HPDE6-E6E7 (cell line): ENCODE measurements around the gene HIF1AN.
A peak's percentile ranks its signal among the peaks of the same experiment; 100 is the strongest.

ENCODE experiments used
- DNase-seq: peaks from one replicate; pipeline ENCODE4 v3.0.0; 2011; ENCODE audit warnings: missing footprints; ENCODE audit errors: extremely low spot score

HIF1AN gene

DNA sequence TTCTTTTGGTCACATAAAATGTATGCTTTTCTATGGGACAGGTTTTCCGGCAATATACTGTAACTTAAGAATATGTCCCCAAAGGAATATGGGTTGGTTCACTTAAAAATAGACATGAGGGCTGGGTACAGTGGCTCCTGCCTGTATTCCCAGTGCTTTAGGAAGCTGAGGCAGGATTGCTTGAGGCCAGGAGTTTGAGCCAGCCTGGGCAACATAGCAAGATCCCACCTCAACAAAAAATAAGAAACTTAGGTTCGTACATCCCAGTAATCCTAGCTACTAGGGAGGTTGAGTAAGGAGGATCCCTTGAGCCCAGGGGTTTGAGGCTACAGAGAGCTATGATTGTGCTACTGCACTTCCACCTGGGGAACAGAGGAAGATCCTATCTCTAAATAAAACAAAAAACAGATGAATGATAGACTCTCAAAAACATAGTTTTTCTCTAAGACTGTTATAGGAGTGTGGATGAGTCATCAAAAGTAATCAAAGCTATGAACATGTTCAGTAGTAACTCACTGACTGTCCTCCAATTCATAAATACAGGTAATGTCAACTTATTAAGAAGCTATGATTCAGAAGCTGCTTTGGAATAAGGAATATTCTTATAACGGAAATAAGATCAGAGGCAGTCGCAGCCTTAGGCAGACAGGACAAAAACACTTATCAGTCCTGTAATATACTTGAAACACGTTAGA is 13.5 kb upstream of the HIF1AN start:
- DNase-seq = no peak

DNA sequence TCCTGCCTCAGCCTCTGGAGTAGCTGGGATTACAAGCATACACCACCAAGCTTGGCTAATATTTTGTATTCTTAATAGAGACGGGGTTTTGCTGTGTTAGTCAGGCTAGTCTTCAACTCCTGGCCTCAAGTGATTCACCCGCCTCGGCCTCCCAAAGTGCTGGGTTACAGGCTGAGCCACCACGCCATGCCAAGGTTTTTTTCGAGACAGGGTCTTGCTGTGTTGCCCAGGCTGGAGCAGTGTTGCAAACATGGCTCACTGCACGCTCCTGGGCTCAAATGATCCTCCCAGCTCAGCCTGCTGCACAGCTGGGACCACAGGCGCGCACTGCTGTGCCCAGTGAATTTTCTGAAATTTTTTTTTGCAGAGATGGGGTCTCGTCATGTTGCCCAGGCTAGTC is 12.8 kb upstream of the HIF1AN start:
- no peak for DNase-seq

DNA sequence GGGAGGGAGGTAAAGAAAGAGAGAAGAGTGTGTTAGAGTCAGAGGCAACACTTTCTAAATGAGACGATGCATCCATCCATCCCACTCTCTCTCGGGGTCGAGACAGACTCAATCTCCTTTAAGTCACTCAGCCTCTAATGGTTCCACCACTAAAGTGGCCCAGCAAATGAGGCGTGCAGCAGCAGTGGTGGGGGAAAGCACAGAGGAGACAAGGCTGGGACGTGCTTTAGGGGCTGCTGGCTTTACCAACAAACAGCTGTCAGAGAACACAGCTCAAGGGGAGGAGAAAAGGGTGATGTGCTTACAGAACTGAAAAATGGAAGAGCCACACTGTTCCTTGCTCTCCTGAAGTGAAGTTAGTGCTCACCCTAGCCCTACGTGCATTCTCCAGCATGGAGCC is 11.5 kb upstream of the HIF1AN start:
- no peak for DNase-seq

DNA sequence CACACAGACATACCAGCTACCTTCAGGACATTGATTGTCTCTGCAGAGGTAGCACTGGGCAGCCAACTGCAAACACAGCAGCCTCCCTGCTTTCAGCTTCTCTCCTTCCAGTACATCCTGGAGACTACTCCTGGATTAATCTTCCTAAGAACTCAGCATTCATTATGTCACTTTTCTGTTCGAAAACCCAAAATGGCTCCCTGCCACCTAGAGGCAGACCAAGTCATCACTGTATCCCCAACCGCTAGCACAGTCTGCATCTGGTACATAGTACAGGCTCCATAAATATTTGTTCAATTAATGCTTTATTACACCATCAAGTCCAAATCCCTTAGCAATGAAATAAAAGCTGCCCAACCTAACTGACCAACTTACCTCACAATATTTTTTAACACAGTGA is 11.1 kb upstream of the HIF1AN start:
- DNase-seq = no peak

DNA sequence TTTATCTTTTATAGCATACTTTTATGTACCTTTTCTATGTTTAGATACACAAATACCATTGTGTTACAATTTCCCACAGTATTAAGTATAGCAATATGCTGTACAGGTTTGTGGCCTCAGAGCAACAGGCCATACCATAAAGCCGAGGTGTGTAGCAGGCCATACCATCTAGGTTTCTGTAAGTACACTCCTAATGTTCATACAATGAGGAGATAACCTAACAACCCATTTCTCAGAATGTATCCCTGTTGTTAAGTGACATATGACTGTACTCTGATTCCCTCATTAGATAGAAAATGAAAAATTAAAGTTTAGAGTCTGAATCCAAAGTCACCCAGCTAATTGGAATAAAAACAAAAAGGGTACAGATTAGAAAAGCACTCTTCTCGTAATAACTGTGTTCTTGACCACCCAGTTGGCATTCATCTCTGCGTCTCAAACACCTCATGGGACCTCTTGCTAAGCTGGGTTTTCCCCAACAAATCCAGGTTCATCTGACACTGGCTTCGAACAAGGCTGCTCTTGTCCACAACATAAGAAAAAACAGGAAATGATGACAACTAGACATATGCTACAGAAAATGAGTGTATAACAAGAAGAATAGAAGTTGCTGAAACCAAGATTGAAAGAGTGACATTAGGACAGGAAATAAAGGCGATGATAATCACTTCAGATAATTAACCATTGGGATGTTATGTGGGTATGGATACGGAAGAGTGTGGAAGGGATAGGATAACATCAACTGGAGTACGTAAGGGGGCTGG is 7.4 kb upstream of the HIF1AN start:
- no peak for DNase-seq

DNA sequence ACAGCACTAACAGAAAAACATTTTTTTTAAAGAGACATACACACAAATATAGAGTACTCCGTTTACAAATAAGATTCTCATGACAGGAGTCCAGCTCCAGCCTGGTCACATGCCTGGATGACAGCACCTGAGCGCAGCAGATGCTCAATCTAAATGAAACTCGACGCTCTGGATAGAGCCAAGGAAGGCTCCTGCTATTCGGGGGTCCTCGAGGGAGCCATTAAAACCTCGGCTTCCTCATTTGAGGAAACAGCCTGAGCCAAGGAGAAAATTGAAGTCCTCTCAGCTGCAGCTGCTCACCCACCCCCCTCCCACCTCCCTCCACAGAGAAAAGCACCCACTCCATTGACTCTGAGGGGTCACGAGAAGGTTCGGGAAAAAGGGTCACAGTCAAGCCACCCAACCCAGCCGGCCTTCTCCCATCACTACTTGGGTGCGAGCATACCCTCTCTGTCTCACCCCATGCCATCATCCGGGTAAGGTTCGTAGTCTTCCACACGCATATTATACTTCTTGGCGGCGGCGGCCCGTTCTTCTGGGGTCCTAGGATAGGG is 6.7 kb upstream of the HIF1AN start:
- no peak for DNase-seq

DNA sequence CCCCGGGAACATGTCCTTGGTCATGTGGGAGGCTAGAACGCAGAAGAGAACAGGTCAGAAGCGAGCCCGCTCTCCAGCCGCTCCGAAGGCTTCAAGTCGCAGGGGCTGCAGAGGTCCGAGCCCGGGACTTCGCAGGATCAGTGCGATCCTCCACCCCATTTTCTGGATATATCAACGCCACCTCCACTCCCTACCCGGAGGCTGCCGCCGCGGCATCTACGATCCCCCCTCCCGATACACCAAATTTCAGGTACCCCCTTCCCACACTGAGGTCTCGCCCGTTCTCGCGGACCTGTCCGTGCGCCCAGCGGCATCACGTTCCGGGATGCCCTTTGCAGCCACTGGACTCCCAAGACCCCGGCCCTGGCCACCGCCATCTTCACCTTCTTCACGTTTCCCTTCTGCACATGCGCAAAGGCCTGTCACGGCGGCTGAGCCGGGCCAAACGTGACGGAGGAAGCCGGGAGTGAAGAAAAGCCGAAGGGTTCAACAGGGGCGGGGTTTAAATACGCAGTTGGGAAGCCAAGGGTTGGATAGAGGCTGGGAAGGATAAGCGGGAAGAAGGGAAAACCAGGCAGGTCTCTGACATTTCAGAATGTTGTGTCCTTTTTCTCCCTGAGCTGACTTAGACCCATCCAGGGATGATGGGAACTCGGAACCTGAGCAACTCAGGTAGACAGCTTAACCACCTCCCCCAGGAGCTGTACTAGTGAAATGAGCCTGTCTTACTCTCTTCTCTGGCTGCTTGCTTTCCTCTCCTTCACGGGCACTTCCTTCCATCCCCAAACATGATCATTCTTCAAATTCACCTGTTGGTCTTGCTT is 6.1 kb upstream of the HIF1AN start, which contains the start of gene NDUFB8:
NDUFB8 (minus strand) TSS at position 397 of the 824 bp plus-strand sequence; CDS start at position 377, 20 bp downstream.
- peak; percentile 77 for DNase-seq

DNA sequence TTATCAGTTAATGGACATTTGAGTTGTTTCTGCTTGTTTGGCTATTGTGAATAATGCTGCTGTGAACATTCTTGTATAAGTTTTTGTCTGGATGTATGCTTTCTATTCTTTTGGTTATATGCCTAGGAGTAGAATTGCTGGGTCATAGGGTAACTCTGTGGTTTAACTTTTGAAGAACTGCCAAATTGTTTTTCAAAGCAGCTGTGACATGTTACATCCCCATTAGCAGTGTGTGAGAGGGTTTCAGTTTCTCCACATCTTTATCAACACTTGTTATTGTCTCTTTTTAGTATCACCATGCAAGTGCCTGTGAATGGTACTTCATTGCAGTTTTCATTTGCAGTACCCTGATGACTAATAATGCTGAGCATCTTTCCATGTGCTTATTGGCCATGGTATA is 4.0 kb upstream of the HIF1AN start:
- DNase-seq = no peak

DNA sequence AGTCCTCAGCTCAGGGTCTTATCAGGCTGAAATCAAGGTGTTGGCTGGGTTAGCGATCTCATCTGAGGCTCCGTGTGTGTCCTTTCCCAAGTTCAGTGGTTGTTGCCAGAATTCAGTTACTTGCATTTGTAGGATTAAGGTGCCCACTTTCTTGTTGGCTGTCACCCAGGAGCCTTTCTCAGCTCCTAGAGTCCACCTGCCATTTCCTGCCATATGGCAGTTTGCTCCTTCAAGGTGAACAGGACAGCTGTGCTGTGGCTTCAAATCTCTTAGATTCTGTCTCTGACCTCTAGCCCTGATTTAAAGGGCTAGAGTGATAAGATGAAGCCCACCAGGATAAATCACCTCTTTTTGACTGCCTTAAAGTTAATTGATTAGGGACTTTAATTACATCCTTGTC is 1.0 kb upstream of the HIF1AN start:
- no peak for DNase-seq

DNA sequence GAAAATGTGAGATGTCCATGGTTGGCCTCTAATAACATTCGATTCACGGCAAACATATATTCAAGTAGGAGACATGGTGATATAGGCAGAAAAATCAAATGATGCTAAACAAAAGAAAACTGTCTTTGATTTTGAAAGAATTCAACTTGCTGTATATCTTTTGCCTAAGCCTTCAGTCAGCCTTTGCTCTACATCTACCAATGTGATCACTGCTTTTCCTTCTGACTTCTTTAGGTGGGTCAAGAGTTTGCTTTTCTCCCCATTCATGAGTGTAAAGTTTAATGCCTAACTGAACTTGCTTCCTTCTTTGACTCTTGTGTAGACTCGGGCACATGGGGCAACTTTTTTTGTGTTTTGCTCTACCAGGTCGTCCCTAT is 417 bp upstream of the HIF1AN start:
- DNase-seq = no peak

DNA sequence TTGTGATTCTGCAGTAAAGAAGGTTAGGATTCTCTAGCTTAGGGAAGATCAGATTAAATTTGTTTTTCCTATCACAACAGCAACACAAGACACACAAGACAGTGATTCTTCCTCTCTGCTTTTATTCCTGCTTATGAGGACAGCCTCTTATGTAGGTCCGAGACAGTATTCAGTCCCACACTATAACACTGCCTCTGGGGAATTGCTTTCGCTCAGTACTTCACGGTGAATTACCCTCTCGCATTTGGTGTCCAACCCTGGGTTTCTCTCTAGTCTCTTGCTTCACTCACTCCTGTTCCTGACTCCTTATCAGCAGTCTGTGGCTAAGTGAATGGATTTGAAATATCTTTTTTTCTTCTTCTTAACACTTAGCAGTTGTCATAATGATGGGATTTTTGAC is 1.7 kb downstream of the HIF1AN start:
- no peak for DNase-seq

DNA sequence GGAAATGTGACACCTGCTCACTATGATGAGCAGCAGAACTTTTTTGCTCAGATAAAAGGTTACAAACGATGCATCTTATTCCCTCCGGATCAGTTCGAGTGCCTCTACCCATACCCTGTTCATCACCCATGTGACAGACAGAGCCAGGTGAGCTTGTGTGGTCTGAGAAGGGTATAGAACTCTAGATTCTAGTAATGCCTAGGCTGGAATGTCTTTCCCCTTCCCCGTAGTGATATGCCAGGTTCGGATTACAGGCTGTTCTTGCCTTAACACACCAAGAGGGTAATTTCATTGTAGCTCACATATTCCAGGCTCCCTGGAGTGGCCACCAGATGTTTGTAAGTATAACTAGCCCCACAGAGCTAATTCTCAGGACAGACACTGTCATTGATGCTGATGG is 9.2 kb downstream of the HIF1AN start:
- DNase-seq = no peak

DNA sequence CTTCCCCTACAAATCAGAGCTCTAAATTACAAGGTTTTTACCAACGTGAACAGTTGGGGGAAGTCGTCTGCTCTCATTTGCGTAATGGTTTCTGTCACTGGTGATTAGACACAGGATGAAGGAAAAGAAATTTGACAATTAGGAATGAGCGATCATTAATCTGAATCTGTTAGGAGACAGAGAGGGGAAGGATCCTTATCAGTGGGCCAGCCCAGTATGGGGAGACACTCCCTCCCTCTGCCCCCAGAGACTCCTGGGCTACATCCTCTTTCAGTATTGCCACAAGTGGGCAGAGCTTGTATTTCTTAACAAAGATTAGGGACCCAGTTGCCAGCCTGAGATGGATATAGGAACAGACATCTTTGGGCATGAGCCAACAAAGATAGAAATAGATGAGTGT is 15.5 kb downstream of the HIF1AN start:
- DNase-seq = no peak

DNA sequence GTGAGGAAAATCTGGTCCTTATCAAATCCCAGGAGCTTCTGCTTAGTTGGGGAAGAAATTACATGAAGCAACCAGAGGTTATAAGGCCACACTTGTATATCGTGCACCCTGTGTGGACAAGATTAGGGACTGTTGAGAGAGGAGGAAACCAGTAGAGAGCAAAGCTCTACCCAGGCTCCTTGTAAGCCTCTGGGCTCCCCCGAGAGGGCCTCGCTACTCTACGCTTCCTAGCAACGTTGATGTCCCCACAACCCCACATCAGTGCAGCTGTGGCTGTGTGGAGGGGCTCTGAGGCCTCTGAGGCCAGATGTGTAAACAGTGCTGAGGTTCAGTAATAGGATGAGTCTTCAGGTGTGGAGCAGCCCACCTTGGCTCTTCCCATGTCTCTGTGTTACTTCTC is 16.0 kb downstream of the HIF1AN start:
- DNase-seq = no peak

DNA sequence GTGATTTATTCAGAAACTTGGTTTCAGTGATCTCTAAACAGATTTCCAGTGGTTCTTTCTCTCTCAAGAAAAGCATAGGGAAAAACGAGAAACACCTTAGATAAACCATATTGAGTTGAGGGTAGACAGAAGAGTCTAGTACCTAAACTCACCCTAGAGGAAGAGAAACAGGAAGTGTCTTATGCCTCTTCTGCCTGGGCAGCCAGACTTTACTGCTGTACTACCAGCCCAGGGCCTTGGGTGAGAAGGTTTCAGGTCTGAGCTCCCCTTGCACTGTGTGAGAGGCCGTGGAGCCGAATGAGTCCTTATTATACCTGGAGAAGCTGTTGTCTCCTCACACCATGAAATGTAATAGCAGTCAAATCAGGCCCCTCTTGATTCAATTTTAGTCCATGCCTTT is 18.2 kb downstream of the HIF1AN start:
- DNase-seq = no peak

DNA sequence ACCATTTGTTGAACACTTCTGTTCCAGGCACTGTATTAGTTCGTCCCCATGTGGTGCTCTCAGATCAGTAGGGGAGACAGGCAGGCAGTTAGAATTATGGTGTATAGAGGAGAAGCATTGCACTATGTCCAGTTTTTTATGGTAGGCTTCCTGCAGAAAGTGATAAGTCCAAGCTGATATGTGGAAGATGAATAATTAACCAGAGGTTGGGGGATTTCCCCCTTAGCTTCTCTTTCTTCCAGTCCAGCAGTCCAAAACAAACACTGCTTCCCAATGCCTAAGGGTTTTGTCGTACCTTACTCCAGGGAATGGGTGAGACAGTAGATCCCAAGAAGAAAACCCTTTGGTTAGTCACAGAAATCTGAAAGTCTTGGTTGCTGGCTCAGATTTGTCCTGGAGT is 19.2 kb downstream of the HIF1AN start:
- DNase-seq = no peak

DNA sequence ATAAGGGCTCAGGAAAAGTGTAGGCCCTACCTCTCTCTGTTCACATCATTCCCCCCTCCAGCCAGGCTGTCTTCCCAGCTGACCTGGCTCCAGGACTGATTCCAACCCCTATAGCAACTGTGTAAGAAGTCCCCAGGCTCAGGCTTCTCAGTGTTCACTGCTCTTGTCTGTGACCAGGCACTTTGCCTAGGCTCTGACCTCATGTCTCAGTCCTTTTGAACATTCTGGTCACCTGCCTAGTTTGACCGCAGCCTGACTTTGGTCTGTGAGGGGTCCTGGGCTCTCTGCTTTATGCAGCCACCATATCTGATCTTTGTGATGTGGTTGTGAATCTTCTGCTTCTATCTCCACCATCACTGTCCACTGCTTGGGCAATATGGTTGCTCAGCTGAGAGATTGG is 24.5 kb downstream of the HIF1AN start:
- no peak for DNase-seq

DNA sequence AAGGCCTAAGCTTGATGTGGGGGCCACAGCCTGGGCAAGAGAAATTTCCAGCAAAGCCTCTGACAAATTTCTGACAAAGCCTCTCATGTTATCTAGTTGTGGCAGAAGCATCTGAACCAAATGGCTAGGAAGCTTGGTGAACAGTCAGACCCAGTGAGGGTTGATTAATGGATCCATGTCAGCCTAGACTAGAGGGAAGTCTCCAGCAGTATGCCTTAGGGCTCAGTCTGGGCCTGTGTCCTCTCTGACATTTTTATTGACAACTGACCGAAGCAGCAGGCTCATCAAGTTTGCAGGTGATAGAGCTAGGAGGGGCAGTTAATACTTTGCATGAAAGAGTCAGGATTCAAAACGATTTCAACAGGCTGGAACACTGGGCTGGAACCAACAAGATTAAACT is 25.3 kb downstream of the HIF1AN start:
- DNase-seq = no peak

DNA sequence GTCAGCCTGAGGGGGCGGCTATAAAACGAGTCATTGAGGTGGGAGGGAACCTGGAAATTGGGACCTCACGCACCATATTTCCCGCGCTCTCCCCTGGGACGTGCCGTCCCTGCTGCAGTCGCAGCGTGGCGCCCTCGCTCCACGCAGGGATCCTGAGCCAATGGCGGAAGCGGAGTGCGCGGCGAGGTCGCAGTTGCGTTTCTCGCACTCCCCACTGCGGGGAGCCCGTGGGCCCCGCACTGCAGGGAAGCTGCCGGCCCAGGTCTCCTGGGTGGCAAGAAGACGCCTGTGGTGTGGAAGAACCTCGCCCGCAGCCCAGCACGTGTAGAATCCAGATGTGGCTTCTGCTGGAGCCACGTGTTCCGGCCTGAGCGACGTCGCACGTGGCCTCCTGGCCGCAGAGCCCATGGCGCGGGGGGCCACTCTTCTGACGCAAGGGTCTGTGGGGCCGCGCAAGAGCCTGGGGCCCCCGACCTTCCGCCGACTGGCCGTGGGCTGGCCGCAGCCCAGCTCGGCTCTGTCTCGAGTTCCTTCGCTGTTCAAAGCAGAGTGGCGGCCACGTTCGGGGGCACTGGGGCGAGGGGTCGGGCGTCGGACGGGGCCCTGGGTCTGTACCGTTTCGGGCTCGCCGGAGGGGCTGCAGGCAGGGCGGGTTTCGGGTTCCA is 26.4 kb downstream of the HIF1AN start:
- DNase-seq = peak; percentile 92

DNA sequence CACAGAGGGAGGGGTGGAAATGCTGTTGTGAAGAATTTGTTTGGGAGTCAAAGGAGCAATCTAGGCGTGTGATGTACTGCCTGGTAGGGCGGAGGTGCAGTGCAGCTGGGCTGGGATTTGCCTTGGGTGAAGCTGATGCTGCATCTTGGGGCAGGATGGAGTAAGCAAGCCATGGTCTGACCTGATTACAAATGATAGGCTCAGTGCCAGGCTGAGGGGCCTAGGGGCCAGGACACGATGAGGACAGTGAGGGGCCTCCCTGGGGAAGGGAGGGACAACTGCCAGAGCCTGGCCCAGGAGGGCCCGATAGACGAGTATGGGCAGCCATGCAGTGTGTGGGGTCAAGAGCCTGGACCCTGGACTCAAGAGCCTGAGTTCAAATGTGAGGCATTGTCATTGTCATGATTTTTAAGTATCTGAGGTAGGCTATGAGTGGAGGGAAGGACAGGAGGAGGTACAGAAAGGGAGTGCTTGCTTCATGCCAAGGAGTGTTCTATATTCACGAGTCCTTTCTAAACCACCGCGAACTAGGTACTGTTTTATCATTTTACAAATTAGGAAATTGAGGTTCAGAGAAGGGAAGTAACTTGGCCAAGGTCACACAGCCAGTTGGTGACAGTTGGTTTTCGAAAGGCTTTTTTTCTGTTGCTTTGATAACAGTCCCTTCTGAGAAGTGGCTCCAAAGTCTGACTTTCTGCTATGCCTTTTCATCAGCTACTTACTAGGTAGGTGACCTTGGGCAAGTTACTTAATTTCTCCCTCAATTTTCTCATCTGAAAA is 29.7 kb downstream of the HIF1AN start:
- DNase-seq = no peak

DNA sequence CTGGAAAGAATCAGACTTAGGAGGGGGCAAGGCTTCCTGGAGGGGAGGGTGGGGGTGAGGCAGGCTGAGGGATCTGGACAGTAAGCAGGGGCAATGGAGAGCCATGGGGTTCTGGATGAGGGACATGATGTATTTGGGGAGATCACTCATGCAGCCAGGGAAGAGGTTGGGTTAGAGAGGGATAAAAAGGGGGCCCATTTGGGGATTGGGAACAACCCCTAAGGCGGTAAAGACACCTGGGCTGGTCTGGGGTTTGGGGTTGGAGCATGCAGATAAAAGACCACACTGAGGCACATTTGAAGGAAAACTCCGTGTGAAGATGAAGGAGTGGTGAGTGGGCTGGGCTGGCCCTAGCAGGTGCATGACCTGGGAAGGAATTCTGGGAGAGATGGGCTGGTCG is 30.8 kb downstream of the HIF1AN start:
- DNase-seq = no peak
